Stimulated activated CD4-positive, alpha-beta T cell treated with anti-CD3 and anti-CD28 coated beads, Interleukin-1b, Interleukin-23, amount 100 ng/mL, for 4 hours (primary cell): Measurements from ENCODE around the gene KCNJ12.

ENCODE experiments used
- DNase-seq, 2 donors: peaks; one replicate each; pipeline ENCODE4 v3.0.0-alpha.2; 2020; ENCODE audit warnings: low read depth in 2 of 2

The KCNJ12 gene

GRCh38 chr17:21365016-21365415 is 11.1 kb upstream of the KCNJ12 start:
- no peak for DNase-seq

- no peak for DNase-seq
These were observed 7.5 kb upstream of the KCNJ12 start for GRCh38 chr17:21368545-21369246.

GRCh38 chr17:21369395-21369794 is 6.8 kb upstream of the KCNJ12 start:
- no peak for DNase-seq

GRCh38 chr17:21370430-21370829 is 5.7 kb upstream of the KCNJ12 start:
- no peak for DNase-seq

- DNase-seq: no peak
These were observed 4.6 kb upstream of the KCNJ12 start for GRCh38 chr17:21371511-21372081.

- no peak for DNase-seq
These were observed 3.8 kb upstream of the KCNJ12 start for GRCh38 chr17:21372256-21372954.

- no peak for DNase-seq
These were observed 3.1 kb upstream of the KCNJ12 start for GRCh38 chr17:21373036-21373435.

- no peak for DNase-seq
These were observed 2.3 kb upstream of the KCNJ12 start for GRCh38 chr17:21373696-21374440.

- DNase-seq: no peak
These were observed 1.6 kb upstream of the KCNJ12 start for GRCh38 chr17:21374441-21375161.

GRCh38 chr17:21375162-21375560 is 996 bp upstream of the KCNJ12 start:
- DNase-seq: no peak

- no peak for DNase-seq
These were observed 438 bp upstream of the KCNJ12 start for GRCh38 chr17:21375757-21376080.

- no peak for DNase-seq
These were observed 868 bp downstream of the KCNJ12 start for GRCh38 chr17:21376759-21377690.

GRCh38 chr17:21377705-21378396 is 1.7 kb downstream of the KCNJ12 start:
- DNase-seq: no peak

- no peak for DNase-seq
These were observed 2.4 kb downstream of the KCNJ12 start for GRCh38 chr17:21378553-21378952.

GRCh38 chr17:21379080-21379711 is 3.0 kb downstream of the KCNJ12 start:
- DNase-seq: no peak

- no peak for DNase-seq
These were observed 4.5 kb downstream of the KCNJ12 start for GRCh38 chr17:21380659-21381058.

GRCh38 chr17:21381076-21381706 is 5.0 kb downstream of the KCNJ12 start:
- DNase-seq: no peak

- no peak for DNase-seq
These were observed 6.7 kb downstream of the KCNJ12 start for GRCh38 chr17:21382560-21383495.
